ENCODE results near the gene PRKN. TPM values are rescaled to one million over a fixed set of nuclear protein-coding genes. Genes with fewer than 3 reads are reported as not detected.

The PRKN gene
- total and polyA plus RNA-seq, 9 donors = 3.0 to 15.0 (median 9.2) TPM

DNA sequence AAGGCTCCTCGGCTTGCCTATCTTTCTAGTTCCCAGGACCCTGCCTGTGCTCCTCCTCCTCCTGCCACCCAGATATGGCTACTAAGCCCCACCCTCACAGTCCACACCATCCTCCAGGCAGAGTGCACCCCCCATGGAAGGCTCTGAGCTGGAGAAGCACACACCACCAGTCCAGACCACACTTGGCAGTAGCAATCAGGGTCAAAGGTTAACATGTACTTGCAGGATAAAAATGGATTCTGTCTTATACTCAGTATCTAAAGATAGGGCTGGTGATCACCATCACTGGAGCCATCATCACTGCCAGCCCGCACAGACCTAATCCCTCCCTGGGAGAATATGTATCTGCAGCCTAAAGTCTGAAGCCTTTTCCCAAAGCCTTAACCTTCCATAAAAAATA lies 83.4 kb downstream of the PRKN start:
- Histone ChIP-seq H3K27me3 (no peaks in the 10 kb centered on the region), H3K36me3 (no peaks in the 10 kb centered on the region), H3K4me3 (no peak overlapping the region), H3K27ac (no peak overlapping the region), H3K4me1 (ENCODE audit: insufficient read depth) (no peaks in the 10 kb centered on the region), H3K9me3 (no peaks in the 10 kb centered on the region)
- intact Hi-C loops (cut with DNase I) = no loop called here
- TF ChIP-seq, protein P1, sequence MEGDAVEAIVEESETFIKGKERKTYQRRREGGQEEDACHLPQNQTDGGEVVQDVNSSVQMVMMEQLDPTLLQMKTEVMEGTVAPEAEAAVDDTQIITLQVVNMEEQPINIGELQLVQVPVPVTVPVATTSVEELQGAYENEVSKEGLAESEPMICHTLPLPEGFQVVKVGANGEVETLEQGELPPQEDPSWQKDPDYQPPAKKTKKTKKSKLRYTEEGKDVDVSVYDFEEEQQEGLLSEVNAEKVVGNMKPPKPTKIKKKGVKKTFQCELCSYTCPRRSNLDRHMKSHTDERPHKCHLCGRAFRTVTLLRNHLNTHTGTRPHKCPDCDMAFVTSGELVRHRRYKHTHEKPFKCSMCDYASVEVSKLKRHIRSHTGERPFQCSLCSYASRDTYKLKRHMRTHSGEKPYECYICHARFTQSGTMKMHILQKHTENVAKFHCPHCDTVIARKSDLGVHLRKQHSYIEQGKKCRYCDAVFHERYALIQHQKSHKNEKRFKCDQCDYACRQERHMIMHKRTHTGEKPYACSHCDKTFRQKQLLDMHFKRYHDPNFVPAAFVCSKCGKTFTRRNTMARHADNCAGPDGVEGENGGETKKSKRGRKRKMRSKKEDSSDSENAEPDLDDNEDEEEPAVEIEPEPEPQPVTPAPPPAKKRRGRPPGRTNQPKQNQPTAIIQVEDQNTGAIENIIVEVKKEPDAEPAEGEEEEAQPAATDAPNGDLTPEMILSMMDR (IDR thresholded peaks at IDR 0.05) = no peak
- no peak for TF ChIP-seq EP300 (IDR thresholded peaks at IDR 0.05)
- no peak for TF ChIP-seq POLR2A (IDR thresholded peaks at IDR 0.05)
- WGBS, 3 donors = 70 to 88% (median 80%) methylated on average over 2 of the region's 2 CpGs
- DNase-seq = no peak

DNA sequence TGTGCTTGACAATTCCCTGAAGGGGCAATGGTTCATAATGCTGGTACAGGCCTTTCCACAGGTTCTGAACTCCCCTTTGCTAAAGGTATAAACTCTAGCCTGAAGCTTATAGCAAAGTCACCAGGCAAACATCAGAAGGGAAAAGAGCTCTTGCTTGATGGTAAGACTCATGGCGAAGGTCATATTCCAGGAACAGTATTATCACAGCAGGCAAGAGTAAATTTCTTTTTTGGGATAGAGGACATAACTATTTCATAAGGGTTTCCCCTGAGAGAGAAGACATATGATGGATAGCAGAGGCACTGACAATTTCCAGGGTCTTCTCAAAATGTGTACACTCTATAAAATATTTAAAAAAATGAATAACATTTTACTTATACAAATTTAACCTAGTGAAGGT lies 86.8 kb downstream of the PRKN start:
- Histone ChIP-seq H3K27me3 (no peaks in the 10 kb centered on the region), H3K27ac (no peak overlapping the region), H3K36me3 (no peaks in the 10 kb centered on the region), H3K4me1 (ENCODE audit: insufficient read depth) (no peaks in the 10 kb centered on the region), H3K4me3 (no peak overlapping the region), H3K9me3 (no peaks in the 10 kb centered on the region)
- DNase-seq = no peak
- WGBS, 3 donors = 98% methylated on average over 1 of the region's 1 CpG
- intact Hi-C loops (cut with DNase I) = loop anchor here in 1 of 4 donors (1.0 kb wide), 1 partner anchor 26 kb away; no protein-coding TSS in a partner anchor
- TF ChIP-seq POLR2A (IDR thresholded peaks at IDR 0.05) (no peak), EP300 (IDR thresholded peaks at IDR 0.05) (no peak)
- TF ChIP-seq, protein P1 (IDR thresholded peaks at IDR 0.05) = no peak

DNA sequence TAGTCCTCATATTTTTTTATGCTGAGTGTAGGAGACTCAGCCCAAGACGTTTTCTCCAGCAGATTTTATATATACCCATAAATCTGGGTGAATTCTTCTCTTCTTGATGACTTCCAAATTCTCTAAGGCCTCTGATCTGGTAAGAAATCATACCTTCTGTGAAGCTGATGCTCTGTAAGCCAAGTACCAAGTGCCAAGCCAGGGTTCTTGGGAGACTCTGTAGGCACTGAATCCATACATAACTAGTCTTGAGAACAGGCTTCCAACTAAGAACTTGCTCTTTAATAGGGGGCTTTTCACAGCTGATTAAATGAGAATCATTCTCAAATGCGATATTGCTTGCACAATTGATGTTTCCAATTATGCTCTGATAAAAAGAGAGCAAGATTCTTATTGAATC lies 87.6 kb downstream of the PRKN start:
- Histone ChIP-seq H3K9me3 (no peaks in the 10 kb centered on the region), H3K4me1 (ENCODE audit: insufficient read depth) (peaks cover 2% of the 10 kb centered on the region), H3K36me3 (no peaks in the 10 kb centered on the region), H3K4me3 (no peak overlapping the region), H3K27me3 (no peaks in the 10 kb centered on the region), H3K27ac (no peak overlapping the region)
- TF ChIP-seq EP300 (IDR thresholded peaks at IDR 0.05) (no peak), POLR2A (IDR thresholded peaks at IDR 0.05) (no peak)
- TF ChIP-seq, protein P1 (IDR thresholded peaks at IDR 0.05) = no peak
- 74 to 89% (median 77%) methylated on average over 2 of the region's 2 CpGs for WGBS, 3 donors
- intact Hi-C loops (cut with DNase I) = loop anchor here in 1 of 4 donors (1.0 kb wide), 1 partner anchor 26 kb away; no protein-coding TSS in a partner anchor
- DNase-seq = no peak

DNA sequence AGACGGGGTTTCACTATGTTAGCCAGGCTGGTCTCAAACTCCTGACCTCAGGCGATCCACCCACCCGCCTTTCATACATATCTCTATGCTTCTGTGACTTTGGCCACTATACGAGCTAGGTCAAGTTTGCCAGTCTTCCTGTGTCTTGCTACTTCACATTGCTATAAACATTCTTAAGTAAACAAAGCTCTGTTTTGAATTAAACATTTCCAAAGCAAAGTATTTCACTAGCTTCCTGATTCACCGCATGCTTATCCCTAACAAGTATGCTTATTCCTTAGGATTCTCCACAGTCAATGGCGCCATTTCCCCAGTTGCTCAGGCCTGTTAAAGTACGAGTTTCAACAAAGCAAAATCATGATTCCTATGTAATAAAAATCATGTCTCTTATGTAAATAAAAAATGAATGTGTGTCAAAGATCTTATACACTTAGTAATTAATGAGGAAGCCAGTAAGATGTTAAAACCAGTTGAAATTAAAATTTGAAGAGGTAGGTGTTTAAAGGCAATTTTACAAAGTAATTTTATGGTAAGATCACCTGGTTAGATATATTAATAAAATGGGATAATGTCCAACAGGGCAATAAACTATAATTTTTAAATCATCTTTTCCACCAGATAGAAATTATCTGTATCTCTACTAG lies 88.5 kb downstream of the PRKN start:
- no peak overlapping the region for H3K4me3 ChIP-seq
- intact Hi-C loops (cut with DNase I) = no loop called here
- peaks cover 2% of the 10 kb centered on the region for H3K4me1 ChIP-seq (ENCODE audit: insufficient read depth)
- no peaks in the 10 kb centered on the region for H3K9me3 ChIP-seq
- TF ChIP-seq EP300 (IDR thresholded peaks at IDR 0.05) (no peak), POLR2A (IDR thresholded peaks at IDR 0.05) (no peak)
- TF ChIP-seq, protein P1 (IDR thresholded peaks at IDR 0.05) = no peak
- whole genome bisulfite sequencing, 3 donors = 60 to 76% (median 67%) methylated on average over 7 of the region's 7 CpGs
- no peaks in the 10 kb centered on the region for H3K36me3 ChIP-seq
- no peak for DNase-seq
- no peak overlapping the region for H3K27ac ChIP-seq
- H3K27me3 ChIP-seq = no peaks in the 10 kb centered on the region
